K562 (cell line): Measurements from ENCODE around the gene XRCC5. TPM values are rescaled to one million over a fixed set of nuclear protein-coding genes. Genes with fewer than 3 reads are reported as not detected.
A peak's percentile ranks its signal among the peaks of the same experiment; 100 is the strongest.

Experiments used
- ESRRA ChIP-seq: fragments of 450-650 bp; IDR thresholded peaks from 2 replicates; pipeline ENCODE4 v1.6.1; 2014; ENCODE audit warnings: low read depth, mild to moderate bottlenecking, moderate library complexity, borderline replicate concordance
- FOSL1 ChIP-seq: fragments of 200-800 bp; sonication (Bioruptor generic); conservative IDR thresholded peaks from 2 replicates; pipeline ENCODE4 v1.6.1; 2016; ENCODE audit warnings: missing genetic modification characterization, missing compliant biosample characterization
- GATAD2B ChIP-seq: fragments of 450-650 bp; IDR thresholded peaks from 2 replicates; pipeline ENCODE4 v1.6.1; 2017; ENCODE audit warnings: mild to moderate bottlenecking, borderline replicate concordance
- IRF1 ChIP-seq: sonication (generic); formaldehyde crosslinking; IDR thresholded peaks from 2 replicates; pipeline ENCODE4 v1.8.0; 2022; ENCODE audit warnings: missing genetic modification reagents, mild to moderate bottlenecking, borderline replicate concordance
- KDM4B ChIP-seq, 2 experiments: fragments of 450-650 bp in 1 of 2; sonication (generic) in 1 of 2; IDR thresholded peaks; 2 replicates each; pipeline ENCODE4 v1.6.1; 2016 to 2017; ENCODE audit warnings: borderline replicate concordance in 2 of 2, antibody characterized with exemption in 1 of 2, low read depth in 1 of 2, mild to moderate bottlenecking in 1 of 2
- MAFK ChIP-seq: IDR thresholded peaks from 2 replicates; pipeline ENCODE4 v1.6.1; 2011; ENCODE audit warnings: low read length, improper control_type of control experiment
- MAX ChIP-seq: sonication (generic); formaldehyde crosslinking; IDR thresholded peaks from 2 replicates; pipeline ENCODE4 v1.9.0; 2022; ENCODE audit warnings: mild to moderate bottlenecking, missing genetic modification reagents
- PTRF ChIP-seq: fragments of 450-650 bp; IDR thresholded peaks from 2 replicates; pipeline ENCODE4 v1.6.1; 2016; ENCODE audit warnings: mild to moderate bottlenecking, missing genetic modification characterization, missing compliant biosample characterization
- RFX5 ChIP-seq: IDR thresholded peaks from 2 replicates; pipeline ENCODE4 v1.6.1; 2011; ENCODE audit warnings: low read depth, mild to moderate bottlenecking, improper control_type of control experiment, low read length
- RHOXF2B ChIP-seq: fragments of 250-450 bp; sonication (Bioruptor Pico); conservative IDR thresholded peaks from 2 replicates; pipeline ENCODE4 v1.5.1; 2021
- SMARCA4 ChIP-seq: fragments of 450-650 bp; IDR thresholded peaks from 2 replicates; pipeline ENCODE4 v1.6.1; 2016
- ZMIZ1 ChIP-seq, 2 experiments: fragments of 150-350 bp in 1 of 2; IDR thresholded peaks; 2 replicates each; pipeline ENCODE4 v1.6.1; 2012 to 2016; ENCODE audit warnings: low read depth in 2 of 2, low read length in 2 of 2, mild to moderate bottlenecking in 1 of 2, moderate library complexity in 1 of 2
- ZNF311 ChIP-seq: fragments of 250-450 bp; sonication (Bioruptor Pico); IDR thresholded peaks from 2 replicates; pipeline ENCODE4 v1.4.0; 2020; ENCODE audit warnings: mild to moderate bottlenecking, moderate library complexity
- ZNF512 ChIP-seq: IDR thresholded peaks from 2 replicates; pipeline ENCODE4 v1.6.1; 2016; ENCODE audit warnings: missing genetic modification characterization, missing compliant biosample characterization
- ZSCAN32 ChIP-seq: fragments of 450-650 bp; formaldehyde crosslinking; IDR thresholded peaks from 2 replicates; pipeline ENCODE4 v1.4.0; 2020; ENCODE audit warnings: mild to moderate bottlenecking, moderate library complexity
- polyA plus RNA-seq, 8 experiments: library from polyadenylated mRNA; depleted of rRNA in 4 of 8; stranded (reverse) in 5 of 8; unstranded in 3 of 8; fragments of >200 nt; fragmentation: Nextera tagmentation in 2 of 8; fragmentation: Illumina TruSeq in 1 of 8; extraction: Ambion mirVana in 2 of 8; extraction: Trizol in 1 of 8; gene quantifications; 2 replicates each; pipeline versions ENCODE4 v1.2.1 to v1.2.3, GENCODE V29; 2011 to 2014; ENCODE audit warnings: inconsistent platforms in 1 of 8, missing spikeins in 1 of 8
- total RNA-seq, 7 experiments: library from RNA; depleted of rRNA in 6 of 7; stranded (reverse); fragments of >200 nt in 6 of 7; fragmentation: Illumina TruSeq in 2 of 7; extraction: Trizol in 2 of 7; gene quantifications; 2 replicates each; pipeline versions ENCODE4 v1.2.1 to v1.2.3, GENCODE V29; 2011 to 2021; ENCODE audit warnings: low replicate concordance in 1 of 7
- TF ChIP-seq, protein P1 (sequence below): fragments of 450-650 bp; formaldehyde crosslinking; IDR thresholded peaks from 2 replicates; pipeline ENCODE4 v1.4.0; 2020; ENCODE audit warnings: mild to moderate bottlenecking, mixed read lengths
- TF ChIP-seq, protein P2 (sequence below): fragments of 250-450 bp; sonication (Bioruptor Pico); IDR thresholded peaks from 2 replicates; pipeline ENCODE4 v1.8.0; 2022; ENCODE audit warnings: inconsistent platforms

The XRCC5 gene
- total and polyA plus RNA-seq, 9 of the 15 experiments (the other 6 are each of a cell fraction or from before 2014, with no cell fraction given) = 168 to 551 (median 297) TPM

GRCh38 chr2:216188559-216188850 is 79.4 kb downstream of the XRCC5 start (continued):
- TF ChIP-seq, protein P1, sequence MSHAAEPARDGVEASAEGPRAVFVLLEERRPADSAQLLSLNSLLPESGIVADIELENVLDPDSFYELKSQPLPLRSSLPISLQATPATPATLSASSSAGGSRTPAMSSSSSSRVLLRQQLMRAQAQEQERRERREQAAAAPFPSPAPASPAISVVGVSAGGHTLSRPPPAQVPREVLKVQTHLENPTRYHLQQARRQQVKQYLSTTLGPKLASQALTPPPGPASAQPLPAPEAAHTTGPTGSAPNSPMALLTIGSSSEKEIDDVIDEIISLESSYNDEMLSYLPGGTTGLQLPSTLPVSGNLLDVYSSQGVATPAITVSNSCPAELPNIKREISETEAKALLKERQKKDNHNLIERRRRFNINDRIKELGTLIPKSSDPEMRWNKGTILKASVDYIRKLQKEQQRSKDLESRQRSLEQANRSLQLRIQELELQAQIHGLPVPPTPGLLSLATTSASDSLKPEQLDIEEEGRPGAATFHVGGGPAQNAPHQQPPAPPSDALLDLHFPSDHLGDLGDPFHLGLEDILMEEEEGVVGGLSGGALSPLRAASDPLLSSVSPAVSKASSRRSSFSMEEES (CRISPR knock-in tag) = no peak
- TF ChIP-seq GATAD2B (no peak; the same call in 1 of the 2 replicates), MAFK (no peak), ZSCAN32 (CRISPR knock-in tag) (no peak), ZNF512 (tag) (no peak), RFX5 (no peak), KDM4B (IDR thresholded peaks at IDR 0.05; ENCODE audit: borderline replicate concordance in 2 of 2, low read depth in 1 of 2) (no peak), FOSL1 (tag) (no peak), ZNF311 (CRISPR knock-in tag) (no peak), ESRRA (peak; percentile 33; the same call in 1 of the 2 replicates), SMARCA4 (peak; percentile 93), IRF1 (CRISPR knock-in tag) (no peak), MAX (CRISPR knock-in tag) (no peak), PTRF (no peak), ZMIZ1 (IDR thresholded peaks at IDR 0.05; ENCODE audit: low read depth in 2 of 2, low read length in 2 of 2) (peak in 1 of 2 experiments; percentile 62; a peak in 1 of 4 replicates), RHOXF2B (CRISPR knock-in tag) (no peak)
- TF ChIP-seq, protein P2, sequence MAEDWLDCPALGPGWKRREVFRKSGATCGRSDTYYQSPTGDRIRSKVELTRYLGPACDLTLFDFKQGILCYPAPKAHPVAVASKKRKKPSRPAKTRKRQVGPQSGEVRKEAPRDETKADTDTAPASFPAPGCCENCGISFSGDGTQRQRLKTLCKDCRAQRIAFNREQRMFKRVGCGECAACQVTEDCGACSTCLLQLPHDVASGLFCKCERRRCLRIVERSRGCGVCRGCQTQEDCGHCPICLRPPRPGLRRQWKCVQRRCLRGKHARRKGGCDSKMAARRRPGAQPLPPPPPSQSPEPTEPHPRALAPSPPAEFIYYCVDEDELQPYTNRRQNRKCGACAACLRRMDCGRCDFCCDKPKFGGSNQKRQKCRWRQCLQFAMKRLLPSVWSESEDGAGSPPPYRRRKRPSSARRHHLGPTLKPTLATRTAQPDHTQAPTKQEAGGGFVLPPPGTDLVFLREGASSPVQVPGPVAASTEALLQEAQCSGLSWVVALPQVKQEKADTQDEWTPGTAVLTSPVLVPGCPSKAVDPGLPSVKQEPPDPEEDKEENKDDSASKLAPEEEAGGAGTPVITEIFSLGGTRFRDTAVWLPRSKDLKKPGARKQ (CRISPR knock-in tag) = no peak
